Suprapubic skin (tissue), 4 donors: ENCODE data around the gene FGF3.

Source experiments
- CTCF ChIP-seq, 2 donors: fragments of 200-600 bp in 1 of 2; fragments of 450-650 bp in 1 of 2; sonication (generic) in 1 of 2; IDR thresholded peaks; one replicate each; pipeline ENCODE4 v1.5.1; 2016 to 2019; ENCODE audit warnings: antibody characterized with exemption in 2 of 2, mild to moderate bottlenecking in 1 of 2, moderate library complexity in 1 of 2
- EP300 ChIP-seq: sonication (generic); formaldehyde crosslinking; IDR thresholded peaks from one replicate; pipeline ENCODE4 v1.6.1; 2017; ENCODE audit warnings: antibody characterized with exemption
- POLR2AphosphoS5 ChIP-seq, 3 donors: sonication (generic); formaldehyde crosslinking; IDR thresholded peaks; one replicate each; pipeline ENCODE4 v1.6.1; 2017; ENCODE audit warnings: antibody characterized with exemption in 3 of 3

DNA sequence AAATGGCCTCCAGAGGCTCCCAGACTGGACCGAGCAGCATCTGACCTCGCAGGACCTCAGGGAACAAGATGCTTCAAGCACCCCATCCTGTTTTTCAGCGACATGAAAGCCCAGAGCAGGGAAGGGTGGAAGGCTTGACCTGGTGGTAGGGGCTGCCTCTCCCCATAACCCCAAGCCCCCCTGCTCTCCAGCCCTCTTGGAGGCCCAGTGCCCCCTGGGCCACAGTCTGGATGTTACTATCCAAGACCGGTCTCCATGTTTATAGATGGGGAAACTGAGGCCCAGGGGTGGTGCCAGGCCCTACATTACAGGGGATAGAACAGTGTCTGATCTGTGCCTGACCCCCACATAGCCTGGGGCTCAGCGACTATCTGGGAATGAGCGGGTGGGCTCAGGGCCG, 7.0 kb downstream of the FGF3 start:
- TF ChIP-seq CTCF (IDR thresholded peaks at IDR 0.05) (no peak), POLR2AphosphoS5 (IDR thresholded peaks at IDR 0.05) (no peak), EP300 (no peak)
